Activated T-helper 2 cell treated with anti-CD3 and anti-CD28 coated beads, Interferon-gamma antibody, Interleukin-2, Interleukin-4, amounts not matched to agents 10 μg/mL and 5 μg/mL and 100 μg/mL, durations not matched to agents 14 hours and 24 hours and 36 hours (primary cell): ENCODE results near the gene TMED1. TPM values are rescaled to one million over a fixed set of nuclear protein-coding genes. Genes with fewer than 3 reads are reported as not detected.

Experiments
- DNase-seq: peaks from one replicate; pipeline ENCODE4 v3.0.0; 2021; ENCODE audit warnings: low spot score
- H3K27ac Mint-ChIP-seq: one replicate; pipeline ENCODE4 v1.8.0; 2021; ENCODE audit warnings: mixed read lengths
- H3K27me3 Mint-ChIP-seq: one replicate; pipeline ENCODE4 v1.8.0; 2021; ENCODE audit warnings: low read depth, mixed read lengths
- H3K36me3 Mint-ChIP-seq: one replicate; pipeline ENCODE4 v1.8.0; 2021; ENCODE audit warnings: low read depth, mixed read lengths
- H3K4me1 Mint-ChIP-seq: one replicate; pipeline ENCODE4 v1.8.0; 2021; ENCODE audit warnings: low read depth, mixed read lengths
- H3K4me3 Mint-ChIP-seq: one replicate; pipeline ENCODE4 v1.8.0; 2021; ENCODE audit warnings: low read depth, mild to moderate bottlenecking, moderate library complexity, mixed read lengths
- H3K9me3 Mint-ChIP-seq: one replicate; pipeline ENCODE4 v1.8.0; 2021; ENCODE audit warnings: mixed read lengths
- intact Hi-C: fragments of 100-400 bp; cut with micrococcal nuclease; formaldehyde crosslinking; loops from one replicate; pipeline ENCODE4 v1.15.1; 2023
- total RNA-seq: library from RNA; stranded (reverse); gene quantifications from 2 replicates; pipeline ENCODE4 v1.2.3, GENCODE V29; 2022

The TMED1 gene
- total RNA-seq, 1 donor from 2014 or later = 16.7 TPM

- Mint-ChIP-seq H3K27me3 (no peaks in the 10 kb centered on the region), H3K9me3 (peaks cover 10% of the 10 kb centered on the region), H3K4me3 (peak overlapping the region; percentile 92), H3K27ac (peak overlapping the region; percentile 99), H3K4me1 (peaks cover 10% of the 10 kb centered on the region), H3K36me3 (peaks cover 27% of the 10 kb centered on the region)
- no peak for DNase-seq
- intact Hi-C loops = loop anchor here (5.0 kb wide), 1 partner anchor 183 kb away; the partner anchor contains the start of gene ILF3
Measured at GRCh38 chr19:10835089-10835753, 791 bp downstream of the TMED1 start.

GRCh38 chr19:10832939-10833296 is 3.1 kb downstream of the TMED1 start:
- no peak for DNase-seq
- H3K9me3 Mint-ChIP-seq = peaks cover 6% of the 10 kb centered on the region

DNA sequence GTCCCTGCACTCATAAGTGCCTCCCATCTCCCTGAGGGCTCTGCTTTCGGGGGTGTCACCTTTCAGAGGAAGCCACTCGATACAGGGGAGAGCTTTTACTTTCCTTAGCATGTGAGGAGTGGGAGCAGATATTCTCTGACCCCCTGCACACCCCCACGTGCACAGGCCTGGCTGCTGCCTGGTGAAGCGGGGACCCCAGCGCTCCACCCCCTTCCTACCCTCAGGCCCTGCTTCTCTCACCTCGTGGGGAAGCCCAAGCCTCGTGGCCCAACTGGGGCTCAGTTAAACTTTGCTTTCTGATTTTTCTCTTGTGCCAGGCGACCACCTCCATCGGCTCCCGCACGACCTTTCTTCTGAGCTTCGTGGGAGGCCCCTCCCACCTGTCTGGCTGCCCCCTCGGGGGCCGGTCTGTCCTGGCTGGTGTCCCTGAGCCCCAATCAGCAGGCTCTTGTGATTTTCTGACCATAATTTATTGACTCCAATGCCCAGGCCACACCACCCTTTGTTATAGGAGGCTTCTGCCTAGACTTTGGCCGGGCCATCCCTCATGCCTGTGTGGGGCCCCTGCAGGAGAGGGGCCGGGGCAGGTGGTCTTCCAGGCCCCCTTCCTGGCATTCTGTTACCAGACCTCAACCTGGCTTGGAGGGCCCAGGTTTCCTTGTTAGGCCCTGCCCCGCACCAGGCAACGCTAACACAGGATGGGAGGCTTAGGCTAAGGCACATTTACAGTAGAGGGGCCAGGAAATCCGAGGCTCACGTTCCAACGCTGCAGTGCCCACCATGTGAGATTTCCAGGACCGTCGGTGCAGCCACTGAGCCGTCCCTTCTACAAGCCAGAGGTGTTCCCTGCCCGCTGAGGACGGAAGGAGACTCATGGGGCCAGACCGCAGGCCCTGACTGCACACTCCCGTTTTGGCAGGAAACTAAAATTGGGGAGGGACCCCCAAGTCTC is 3.7 kb downstream of the TMED1 start:
- intact Hi-C loops = no loop called here
- no peak overlapping the region for H3K4me3 Mint-ChIP-seq
- H3K27ac Mint-ChIP-seq = no peak overlapping the region
- no peaks in the 10 kb centered on the region for H3K27me3 Mint-ChIP-seq
- H3K36me3 Mint-ChIP-seq = peaks cover 40% of the 10 kb centered on the region
- no peak for DNase-seq
- peaks cover 10% of the 10 kb centered on the region for H3K4me1 Mint-ChIP-seq
- peaks cover 6% of the 10 kb centered on the region for H3K9me3 Mint-ChIP-seq

More at GRCh38 chr19:10832939-10833296, 3.1 kb downstream of the TMED1 start:
- peaks cover 40% of the 10 kb centered on the region for H3K36me3 Mint-ChIP-seq
- no peak overlapping the region for H3K4me3 Mint-ChIP-seq
- intact Hi-C loops = no loop called here
- peaks cover 10% of the 10 kb centered on the region for H3K4me1 Mint-ChIP-seq
- no peaks in the 10 kb centered on the region for H3K27me3 Mint-ChIP-seq
- no peak overlapping the region for H3K27ac Mint-ChIP-seq

DNA sequence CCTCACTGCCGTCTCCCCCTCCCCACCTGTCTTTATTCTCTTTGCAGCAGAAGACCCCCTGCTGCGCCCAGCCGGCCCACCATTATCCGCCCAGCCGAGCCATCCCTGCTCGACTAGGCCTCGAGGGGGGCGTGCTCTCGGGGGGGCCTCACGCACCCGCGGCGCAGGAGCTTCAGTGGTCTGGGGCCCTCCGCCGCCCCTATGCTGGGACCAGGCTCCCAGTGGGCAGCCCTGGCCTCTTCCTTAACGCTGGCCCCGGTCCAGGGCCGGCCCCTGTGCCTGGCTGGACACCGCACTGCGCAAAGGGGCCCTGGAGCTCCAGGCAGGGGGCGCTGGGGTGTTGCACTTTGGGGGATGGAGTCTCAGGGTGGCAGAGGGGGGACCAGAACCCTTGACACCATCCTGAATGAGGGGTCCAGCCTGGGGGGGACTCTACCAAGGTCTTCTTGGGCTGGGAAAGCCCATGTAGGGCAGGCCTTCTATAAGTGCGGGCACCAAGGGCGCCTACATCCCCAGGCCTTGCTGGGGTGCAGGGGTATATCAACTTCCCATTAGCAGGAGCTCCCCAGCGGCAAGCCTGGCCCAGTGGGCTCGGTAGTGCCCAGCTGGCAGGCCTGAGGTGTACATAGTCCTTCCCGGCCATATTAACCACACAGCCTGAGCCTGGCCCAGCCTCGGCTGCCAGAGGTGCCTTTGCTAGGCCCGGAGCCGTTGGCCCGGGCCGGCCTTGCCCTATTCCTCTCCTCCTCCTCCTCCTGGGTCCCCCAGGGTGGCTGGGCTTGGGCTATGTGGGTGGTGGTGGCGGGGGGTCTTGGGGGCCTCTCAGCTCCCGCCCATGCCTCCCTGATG is 4.9 kb downstream of the TMED1 start:
- Mint-ChIP-seq H3K27ac (no peak overlapping the region), H3K4me3 (no peak overlapping the region)

DNA sequence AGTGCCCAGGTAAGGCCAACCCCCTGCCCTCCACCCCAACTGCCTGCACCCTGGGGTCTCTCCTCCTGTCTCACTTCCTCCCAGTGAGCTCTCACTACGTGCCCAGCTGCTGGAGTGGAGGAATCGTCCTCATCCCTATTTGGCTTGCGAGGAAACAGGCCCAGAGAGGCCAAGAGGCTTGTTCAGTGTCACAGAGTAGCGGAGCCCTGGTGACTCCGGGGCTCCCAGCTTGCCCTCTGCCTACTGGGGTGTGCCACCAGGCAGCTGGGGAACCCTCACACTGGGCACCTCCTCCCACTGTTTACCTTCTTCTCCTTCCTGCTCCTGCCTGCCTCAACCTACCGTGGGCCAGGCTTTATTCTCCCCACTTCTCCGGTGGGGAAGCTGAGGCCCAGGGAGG is 5.6 kb downstream of the TMED1 start:
- Mint-ChIP-seq H3K27ac (no peak overlapping the region), H3K9me3 (no peaks in the 10 kb centered on the region), H3K4me3 (no peak overlapping the region), H3K36me3 (peaks cover 42% of the 10 kb centered on the region), H3K4me1 (peaks cover under 1% of the 10 kb centered on the region), H3K27me3 (no peaks in the 10 kb centered on the region)
- intact Hi-C loops = no loop called here
- DNase-seq = no peak

More for the DNA sequence above, 4.9 kb downstream of the TMED1 start:
- Mint-ChIP-seq H3K27me3 (no peaks in the 10 kb centered on the region), H3K4me1 (peaks cover 3% of the 10 kb centered on the region), H3K9me3 (peaks cover under 1% of the 10 kb centered on the region), H3K36me3 (peaks cover 38% of the 10 kb centered on the region)
- intact Hi-C loops = no loop called here
- DNase-seq = no peak

GRCh38 chr19:10829967-10830366 is 6.0 kb downstream of the TMED1 start:
- Mint-ChIP-seq H3K36me3 (peaks cover 43% of the 10 kb centered on the region), H3K4me3 (no peak overlapping the region), H3K27ac (no peak overlapping the region), H3K4me1 (no peaks in the 10 kb centered on the region), H3K27me3 (no peaks in the 10 kb centered on the region), H3K9me3 (no peaks in the 10 kb centered on the region)
- no peak for DNase-seq
- intact Hi-C loops = no loop called here

DNA sequence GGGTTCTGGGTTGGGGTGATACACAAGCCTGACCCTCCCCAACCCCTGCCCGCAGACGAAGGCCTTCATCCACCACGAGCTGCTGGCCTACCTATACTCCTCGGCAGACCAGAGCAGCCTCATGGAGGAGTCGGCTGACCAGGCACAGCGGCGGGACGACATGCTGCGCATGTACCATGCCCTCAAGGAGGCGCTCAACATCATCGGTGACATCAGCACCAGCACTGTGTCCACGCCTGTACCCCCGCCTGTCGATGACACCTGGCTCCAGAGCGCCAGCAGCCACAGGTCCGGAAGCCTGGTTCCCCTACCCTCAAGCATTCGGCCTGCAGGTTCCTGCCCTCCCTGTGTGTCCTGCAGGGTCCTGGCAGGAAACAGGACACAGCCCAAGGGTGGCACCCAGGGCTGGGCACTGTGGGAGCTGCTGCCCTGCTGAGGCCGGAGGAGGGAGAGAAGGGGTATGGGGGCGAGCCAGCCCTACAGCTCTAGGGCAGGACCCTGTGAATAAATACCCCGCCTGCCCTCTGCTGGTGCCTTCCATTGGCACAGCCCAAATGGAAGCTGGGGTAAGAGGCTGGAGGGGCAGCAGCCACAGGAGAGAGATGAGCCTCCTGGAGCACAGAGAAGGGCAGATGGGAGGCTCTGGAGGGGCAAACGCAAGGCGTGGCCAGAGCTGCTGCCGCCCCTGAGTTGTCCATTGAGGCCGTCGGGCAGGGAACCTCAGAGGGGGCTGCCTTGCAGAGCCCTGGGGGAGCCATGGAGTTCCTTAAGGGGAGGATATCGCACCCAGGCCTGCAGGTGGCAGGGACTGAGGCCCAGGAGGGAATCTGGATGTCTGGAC is 6.8 kb downstream of the TMED1 start:
- Mint-ChIP-seq H3K27ac (no peak overlapping the region), H3K27me3 (no peaks in the 10 kb centered on the region), H3K9me3 (no peaks in the 10 kb centered on the region), H3K4me1 (no peaks in the 10 kb centered on the region), H3K36me3 (peaks cover 51% of the 10 kb centered on the region), H3K4me3 (no peak overlapping the region)
- DNase-seq = no peak
- intact Hi-C loops = no loop called here

DNA sequence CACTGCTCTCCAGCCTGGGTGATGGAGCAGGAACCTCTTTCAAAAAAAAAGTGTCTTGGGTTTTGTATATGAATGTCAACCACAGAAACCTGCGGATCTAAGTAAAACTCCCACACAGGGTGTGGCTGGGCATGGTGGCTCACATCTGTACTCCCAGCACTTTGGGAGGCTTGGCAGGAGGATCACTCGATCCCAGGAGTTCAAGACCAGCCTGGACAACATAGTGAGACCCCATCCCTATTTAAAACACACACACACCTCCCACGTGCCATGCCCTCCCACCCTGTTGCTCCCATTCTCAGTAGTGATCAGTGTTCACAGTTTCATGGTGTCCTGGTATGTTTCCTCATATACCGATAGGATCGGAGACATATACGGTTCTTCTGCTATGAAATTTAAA is 9.2 kb downstream of the TMED1 start:
- Mint-ChIP-seq H3K4me3 (no peak overlapping the region), H3K4me1 (no peaks in the 10 kb centered on the region), H3K27ac (no peak overlapping the region), H3K36me3 (peaks cover 49% of the 10 kb centered on the region), H3K27me3 (no peaks in the 10 kb centered on the region), H3K9me3 (no peaks in the 10 kb centered on the region)
- DNase-seq = no peak
- intact Hi-C loops = no loop called here

- DNase-seq = no peak
- Mint-ChIP-seq H3K36me3 (peaks cover 53% of the 10 kb centered on the region), H3K4me1 (no peaks in the 10 kb centered on the region), H3K27ac (no peak overlapping the region), H3K4me3 (no peak overlapping the region), H3K9me3 (no peaks in the 10 kb centered on the region), H3K27me3 (no peaks in the 10 kb centered on the region)
- intact Hi-C loops = no loop called here
Measured at GRCh38 chr19:10826231-10826630, 9.8 kb downstream of the TMED1 start.

DNA sequence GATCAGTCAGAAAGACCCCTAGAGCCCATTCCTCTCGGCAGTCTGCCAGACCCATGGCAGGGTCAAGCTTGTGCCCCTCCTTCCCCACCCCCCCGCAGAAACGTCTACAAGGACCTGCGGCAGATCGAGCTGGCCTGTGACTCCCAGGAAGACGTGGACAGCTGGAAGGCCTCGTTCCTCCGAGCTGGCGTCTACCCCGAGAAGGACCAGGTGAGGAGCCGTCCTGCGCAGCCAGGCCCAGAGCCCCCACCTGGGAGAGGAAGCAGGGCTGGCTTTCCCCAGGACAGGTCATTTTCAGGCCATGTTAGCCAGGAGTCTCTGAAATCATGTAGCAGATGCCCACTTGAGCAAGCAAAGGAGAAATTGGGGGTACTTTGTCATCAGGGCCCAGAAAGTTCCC is 12.3 kb downstream of the TMED1 start:
- H3K9me3 Mint-ChIP-seq = no peaks in the 10 kb centered on the region
- H3K27me3 Mint-ChIP-seq = no peaks in the 10 kb centered on the region
- no peak for DNase-seq
- H3K36me3 Mint-ChIP-seq = peaks cover 60% of the 10 kb centered on the region
- intact Hi-C loops = no loop called here
- no peak overlapping the region for H3K27ac Mint-ChIP-seq
- peaks cover 10% of the 10 kb centered on the region for H3K4me1 Mint-ChIP-seq
- no peak overlapping the region for H3K4me3 Mint-ChIP-seq

- H3K36me3 Mint-ChIP-seq = peaks cover 56% of the 10 kb centered on the region
- H3K27me3 Mint-ChIP-seq = no peaks in the 10 kb centered on the region
- H3K4me1 Mint-ChIP-seq = peaks cover 10% of the 10 kb centered on the region
- H3K9me3 Mint-ChIP-seq = no peaks in the 10 kb centered on the region
- no peak for DNase-seq
- intact Hi-C loops = no loop called here
- peak overlapping the region; percentile 6 for H3K27ac Mint-ChIP-seq
- H3K4me3 Mint-ChIP-seq = no peak overlapping the region
Measured at GRCh38 chr19:10820173-10820572, 15.8 kb downstream of the TMED1 start.
